DMS53 (cell line): ENCODE data around the gene FBN2.
"Not testable (repeated sequence)": the region's sequence is repeated elsewhere in the genome, so short reads cannot be mapped to it uniquely, and the experiment has no call there.

Experiments
- DNase-seq: peaks from one replicate; lab custom pipeline; 2025; lab: John Stamatoyannopoulos, UW

FBN2 gene

GRCh38 chr5:128478386-128479368, 59.4 kb downstream of the FBN2 start:
- no peak for DNase-seq

- DNase-seq = no peak
These were observed 60.1 kb downstream of the FBN2 start for GRCh38 chr5:128477944-128478343.

- DNase-seq = no peak
These were observed 62.4 kb downstream of the FBN2 start for GRCh38 chr5:128475693-128476092.

- DNase-seq = no peak
These were observed 65.1 kb downstream of the FBN2 start for GRCh38 chr5:128472919-128473318.

- no peak for DNase-seq
These were observed 66.0 kb downstream of the FBN2 start for GRCh38 chr5:128472036-128472435.

- no peak for DNase-seq
These were observed 67.4 kb downstream of the FBN2 start for GRCh38 chr5:128470663-128471062.

- DNase-seq = no peak
These were observed 68.1 kb downstream of the FBN2 start for GRCh38 chr5:128469912-128470311.

GRCh38 chr5:128466980-128467379, 71.1 kb downstream of the FBN2 start:
- no peak for DNase-seq

- no peak for DNase-seq
These were observed 71.5 kb downstream of the FBN2 start for GRCh38 chr5:128466554-128466953.

- no peak for DNase-seq
These were observed 73.4 kb downstream of the FBN2 start for GRCh38 chr5:128464596-128464995.

- no peak for DNase-seq
These were observed 75.7 kb downstream of the FBN2 start for GRCh38 chr5:128462330-128462729.

GRCh38 chr5:128457147-128457915, 80.7 kb downstream of the FBN2 start:
- not testable (repeated sequence) for DNase-seq

- no peak for DNase-seq
These were observed 82.1 kb downstream of the FBN2 start for GRCh38 chr5:128455841-128456361.

GRCh38 chr5:128453121-128453520, 84.9 kb downstream of the FBN2 start:
- DNase-seq = no peak

GRCh38 chr5:128447224-128447623, 90.8 kb downstream of the FBN2 start:
- peak; percentile 22 for DNase-seq

- no peak for DNase-seq
These were observed 96.1 kb downstream of the FBN2 start for GRCh38 chr5:128441941-128442350.

GRCh38 chr5:128441165-128441564, 96.9 kb downstream of the FBN2 start:
- no peak for DNase-seq

- DNase-seq = peak; percentile 66
These were observed 101.3 kb downstream of the FBN2 start for GRCh38 chr5:128436749-128437188.

GRCh38 chr5:128435861-128436260, 102.2 kb downstream of the FBN2 start:
- DNase-seq = no peak

GRCh38 chr5:128434993-128435392, 103.1 kb downstream of the FBN2 start:
- DNase-seq = no peak

- no peak for DNase-seq
These were observed 105.1 kb downstream of the FBN2 start for GRCh38 chr5:128432913-128433440.

- DNase-seq = no peak
These were observed 110.1 kb downstream of the FBN2 start for GRCh38 chr5:128427921-128428320.
